Activated CD8-positive, alpha-beta memory T cell treated with anti-CD3 and anti-CD28 coated beads, Interleukin-2, amount 50 U/mL, for 1 hour (primary cell): ENCODE results near the gene CMYA5.

Experiments used
- DNase-seq: peaks from one replicate; pipeline ENCODE4 v3.0.0-alpha.2; 2020; ENCODE audit errors: extremely low read depth

The CMYA5 gene

GRCh38 chr5:79834754-79835714, 145.4 kb downstream of the CMYA5 start:
- no peak for DNase-seq

GRCh38 chr5:79837761-79838551, 148.3 kb downstream of the CMYA5 start:
- no peak for DNase-seq

DNA sequence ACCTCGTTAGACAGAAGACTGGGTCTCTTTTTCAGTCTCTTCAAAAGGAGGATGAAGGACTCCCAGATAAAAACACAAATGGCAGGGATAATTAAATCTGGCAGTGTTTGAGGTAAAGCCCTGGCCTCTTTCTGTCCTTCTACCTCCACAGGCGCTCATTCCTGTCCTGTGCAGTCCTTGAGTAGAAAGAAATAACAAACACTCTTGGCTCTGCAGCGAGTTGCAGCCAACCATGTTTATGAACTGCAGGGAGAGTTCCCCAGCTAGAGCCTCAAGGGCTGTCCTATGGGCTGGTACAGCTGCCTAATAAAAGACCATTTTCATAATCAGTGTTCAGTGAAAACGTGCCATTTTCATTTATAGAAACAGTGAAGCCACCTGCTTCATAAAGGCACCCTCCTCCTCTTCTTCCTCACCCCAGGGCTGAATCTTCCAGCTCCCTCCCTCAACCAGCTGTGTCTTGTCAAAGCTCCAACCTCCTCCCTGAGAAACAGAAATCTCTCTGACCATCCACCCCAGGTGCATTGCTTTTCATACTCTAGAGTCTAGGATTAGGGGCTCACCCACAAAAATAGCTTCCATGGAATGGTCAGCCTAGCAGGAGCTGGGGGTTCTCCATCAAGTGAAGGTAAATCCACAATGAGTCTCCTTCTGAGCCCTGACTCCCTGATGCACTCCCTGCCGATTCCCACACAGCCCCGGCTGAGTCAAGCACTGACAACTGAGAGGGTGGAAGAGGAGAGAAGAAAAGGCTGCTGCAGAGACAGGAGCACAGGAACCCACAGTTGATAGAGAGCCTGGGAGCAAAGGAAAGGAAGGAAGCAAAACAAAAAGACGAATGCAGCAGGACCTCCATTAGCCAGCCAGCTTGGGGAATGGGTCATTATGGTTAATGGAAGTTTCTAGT, 150.7 kb downstream of the CMYA5 start:
- DNase-seq: no peak

DNA sequence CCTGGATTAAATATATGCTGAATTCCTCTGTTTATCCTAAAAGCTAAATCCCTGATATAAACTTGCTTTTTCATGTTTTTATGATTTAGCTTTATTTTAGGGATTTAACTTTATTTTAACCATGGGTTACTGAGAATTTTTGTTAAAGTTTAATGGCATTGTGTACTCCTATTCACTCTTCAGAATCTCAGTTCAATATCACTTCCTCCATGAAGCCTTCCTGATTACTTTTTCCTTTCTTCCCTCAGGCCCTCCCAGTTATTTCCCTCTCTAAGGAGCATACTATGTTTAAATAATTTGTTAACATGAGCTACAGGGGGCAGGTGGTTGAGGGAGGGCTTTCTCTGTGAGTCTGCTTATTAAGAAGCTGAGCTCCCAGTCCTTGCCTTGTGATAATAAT, 151.5 kb downstream of the CMYA5 start:
- DNase-seq: no peak

- DNase-seq: no peak
Measured at GRCh38 chr5:79842006-79842881, 152.6 kb downstream of the CMYA5 start.

GRCh38 chr5:79842991-79843390, 153.4 kb downstream of the CMYA5 start:
- DNase-seq: no peak

DNA sequence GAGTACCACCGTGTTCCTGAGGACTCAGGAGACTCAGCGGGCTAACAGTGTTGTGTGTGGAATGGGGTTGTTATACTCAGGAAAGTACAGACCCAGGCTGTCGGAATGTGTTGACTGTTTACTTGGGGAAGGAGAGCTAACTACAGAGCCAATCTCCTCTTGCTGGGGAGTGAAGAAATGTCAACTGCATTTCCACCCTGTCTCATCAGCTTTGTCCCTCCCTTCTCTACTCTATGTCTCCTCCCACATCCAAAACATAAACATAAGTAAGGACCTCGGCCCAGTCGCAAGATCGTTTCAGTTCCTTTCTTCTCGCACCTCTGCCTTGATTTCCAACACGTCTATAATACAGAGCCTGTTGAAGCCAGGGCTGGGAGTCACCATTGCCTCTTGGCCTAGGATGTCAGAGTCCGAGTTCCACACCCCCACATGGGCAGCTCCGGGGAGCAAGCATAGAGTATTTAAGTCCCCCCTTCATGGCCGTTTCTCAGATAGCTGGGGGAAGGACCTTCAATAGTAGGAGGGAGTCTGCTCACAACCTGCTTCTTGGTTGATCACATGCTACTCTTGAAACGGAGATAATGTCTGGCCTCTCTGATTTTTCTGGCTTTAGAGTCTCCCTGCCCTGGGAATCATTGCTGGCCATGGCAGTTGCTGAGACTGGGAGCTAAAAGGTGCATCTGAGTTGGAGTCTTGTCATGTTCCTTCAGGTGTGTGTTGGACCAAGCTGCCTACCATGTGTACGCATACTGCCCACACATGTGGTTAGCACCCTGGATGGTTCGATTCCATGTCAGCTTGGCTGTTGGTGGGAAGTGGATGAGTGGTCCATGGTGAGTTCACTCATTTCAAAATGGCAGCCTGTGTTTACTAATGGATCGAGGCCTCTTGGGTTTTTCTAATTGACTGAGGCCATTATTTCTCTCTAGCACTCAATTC, 154.1 kb downstream of the CMYA5 start:
- no peak for DNase-seq

- no peak for DNase-seq
Measured at GRCh38 chr5:79844571-79844970, 154.9 kb downstream of the CMYA5 start.

DNA sequence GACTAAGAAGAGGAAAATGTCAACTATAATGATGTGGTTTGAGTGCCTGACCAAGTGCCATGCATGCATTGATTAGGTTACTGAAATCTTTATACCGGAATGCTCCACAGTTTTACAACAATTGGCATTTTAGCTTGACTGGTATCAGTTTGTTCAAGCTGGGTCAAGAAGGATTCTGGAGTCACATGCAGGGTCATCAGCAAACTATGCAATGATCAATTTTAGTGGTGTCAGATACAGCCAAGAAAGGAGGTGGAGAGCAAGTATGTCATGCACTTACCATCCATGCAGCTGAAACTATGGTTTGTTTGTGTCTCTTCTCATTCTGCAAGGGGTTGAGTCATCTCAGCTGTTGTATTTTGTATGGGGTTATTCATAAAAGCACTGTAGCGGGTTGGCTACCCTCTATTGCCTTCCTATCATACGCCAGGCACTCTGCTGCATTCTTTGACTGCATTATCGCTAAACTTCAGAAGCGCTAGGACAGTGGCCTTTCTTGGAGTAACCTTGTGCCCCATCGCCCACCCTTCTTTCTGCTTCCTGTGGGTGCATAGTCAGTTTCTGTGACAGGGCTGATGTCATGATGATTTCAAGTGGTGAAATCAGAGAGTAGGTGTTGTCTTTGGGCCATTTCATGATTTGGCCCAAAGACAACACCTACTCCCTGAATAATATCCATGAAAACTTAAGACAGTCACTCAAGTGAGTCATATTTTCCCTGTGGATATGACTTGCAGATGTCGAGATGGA, 156.0 kb downstream of the CMYA5 start:
- no peak for DNase-seq

GRCh38 chr5:79846198-79846521, 156.5 kb downstream of the CMYA5 start:
- DNase-seq: no peak

DNA sequence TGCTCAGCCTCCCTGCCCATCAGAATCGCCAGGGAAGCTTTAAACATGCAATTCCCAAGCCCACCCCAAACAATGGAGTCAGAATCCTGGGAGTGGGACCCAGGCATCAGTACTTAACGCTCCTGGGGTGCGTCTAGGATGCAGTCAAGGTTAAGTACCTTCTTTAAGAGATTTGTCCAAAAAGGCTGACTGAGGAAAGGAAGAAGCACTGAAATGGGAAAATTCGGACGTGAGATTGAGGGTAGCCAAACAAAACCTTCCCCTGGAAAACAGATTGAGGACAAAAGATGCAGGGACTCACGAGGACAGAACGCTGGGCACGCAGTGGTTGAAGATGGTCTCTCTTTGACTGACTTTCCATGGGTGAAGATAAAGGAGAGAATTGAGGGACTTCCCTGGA, 157.9 kb downstream of the CMYA5 start:
- DNase-seq: no peak

DNA sequence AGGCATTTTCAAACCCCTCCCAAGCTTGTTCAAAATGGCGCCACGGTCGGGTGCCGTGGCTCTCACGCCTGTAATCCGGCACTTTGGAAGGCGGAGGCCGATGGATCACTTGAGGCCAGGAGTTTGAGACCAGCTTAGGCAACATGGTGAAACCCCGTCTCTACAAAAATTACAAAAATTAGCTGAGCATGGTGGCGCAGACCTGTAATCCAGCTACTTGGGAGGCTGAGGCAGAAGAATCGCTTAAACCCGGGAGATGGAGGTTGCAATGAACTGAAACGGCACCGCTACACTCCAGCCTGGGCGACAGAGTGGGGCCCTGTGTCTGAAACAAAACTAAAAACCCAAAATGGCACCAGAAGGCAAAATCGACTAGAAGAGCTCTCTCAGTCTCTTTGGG, 159.4 kb downstream of the CMYA5 start:
- DNase-seq: no peak
